ENCODE results near the gene PCDHA8.
"Not testable (repeated sequence)": the region's sequence is repeated elsewhere in the genome, so short reads cannot be mapped to it uniquely, and the experiment has no call there.

Gene PCDHA8

GRCh38 chr5:140822281-140822629, 18.7 kb upstream of the PCDHA8 start:
- Mint-ChIP-seq H3K27me3 (peaks cover 7% of the 10 kb centered on the region), H3K27ac (no peak overlapping the region), H3K4me1 (no peaks in the 10 kb centered on the region), H3K9me3 (peaks cover 0 to 10% of the 10 kb centered on the region in 2 donors), H3K4me3 (no peak overlapping the region)
- no peak for ATAC-seq
- DNase-seq: no peak

DNA sequence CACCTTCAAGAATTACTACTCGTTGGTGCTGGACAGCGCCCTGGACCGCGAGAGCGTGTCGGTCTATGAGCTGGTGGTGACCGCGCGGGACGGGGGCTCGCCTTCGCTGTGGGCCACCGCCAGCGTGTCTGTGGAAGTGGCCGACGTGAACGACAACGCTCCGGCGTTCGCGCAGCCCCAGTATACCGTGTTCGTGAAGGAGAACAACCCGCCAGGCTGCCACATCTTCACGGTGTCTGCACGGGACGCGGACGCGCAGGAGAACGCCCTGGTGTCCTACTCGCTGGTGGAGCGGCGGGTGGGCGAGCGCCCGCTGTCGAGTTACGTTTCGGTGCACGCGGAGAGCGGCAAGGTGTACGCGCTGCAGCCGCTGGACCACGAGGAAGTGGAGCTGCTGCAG, 18.0 kb upstream of the PCDHA8 start:
- H3K4me3 Mint-ChIP-seq, DNase-seq, H3K27ac Mint-ChIP-seq, H3K9me3 Mint-ChIP-seq, H3K4me1 Mint-ChIP-seq, ATAC-seq: not testable (repeated sequence)
- peaks cover 12% of the 10 kb centered on the region for H3K27me3 Mint-ChIP-seq

DNA sequence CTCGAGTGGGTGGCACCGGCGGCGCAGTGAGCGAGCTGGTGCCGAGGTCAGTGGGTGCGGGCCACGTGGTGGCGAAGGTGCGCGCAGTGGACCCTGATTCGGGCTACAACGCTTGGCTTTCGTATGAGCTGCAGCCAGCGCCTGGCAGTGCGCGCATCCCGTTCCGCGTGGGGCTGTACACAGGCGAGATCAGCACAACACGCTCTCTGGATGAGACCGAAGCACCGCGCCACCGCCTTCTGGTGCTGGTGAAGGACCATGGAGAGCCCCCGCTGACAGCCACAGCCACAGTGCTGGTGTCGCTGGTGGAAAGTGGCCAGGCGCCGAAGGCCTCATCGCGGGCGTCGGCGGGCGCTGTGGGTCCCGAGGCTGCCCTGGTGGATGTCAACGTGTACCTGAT, 17.5 kb upstream of the PCDHA8 start:
- Mint-ChIP-seq H3K4me3 (no peak overlapping the region), H3K9me3 (peaks cover 8 to 10% of the 10 kb centered on the region in 2 donors), H3K27me3 (peaks cover 18% of the 10 kb centered on the region), H3K4me1 (no peaks in the 10 kb centered on the region), H3K27ac (no peak overlapping the region)
- ATAC-seq (no peak), DNase-seq (no peak)

GRCh38 chr5:140827704-140828361, 13.2 kb upstream of the PCDHA8 start, which contains the start of gene PCDHA6:
TSS of gene PCDHA6 (plus strand) at chr5:140827960. CDS start at chr5:140828092, 132 bp downstream.
- no peaks in the 10 kb centered on the region for H3K4me1 Mint-ChIP-seq

DNA sequence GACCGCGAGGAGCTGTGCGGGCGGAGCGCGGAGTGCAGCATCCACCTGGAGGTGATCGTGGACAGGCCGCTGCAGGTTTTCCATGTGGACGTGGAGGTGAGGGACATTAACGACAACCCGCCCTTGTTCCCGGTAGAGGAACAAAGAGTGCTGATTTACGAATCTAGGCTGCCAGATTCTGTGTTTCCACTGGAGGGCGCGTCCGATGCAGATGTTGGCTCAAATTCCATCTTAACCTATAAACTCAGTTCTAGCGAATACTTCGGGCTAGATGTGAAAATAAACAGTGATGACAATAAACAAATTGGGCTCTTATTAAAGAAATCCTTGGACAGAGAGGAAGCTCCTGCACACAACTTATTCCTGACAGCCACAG, 12.6 kb upstream of the PCDHA8 start:
- DNase-seq (no peak), ATAC-seq (no peak)
- peaks cover 33% of the 10 kb centered on the region for H3K27me3 Mint-ChIP-seq
- peaks cover 13 to 29% of the 10 kb centered on the region in 2 donors for H3K9me3 Mint-ChIP-seq
- no peak overlapping the region for H3K4me3 Mint-ChIP-seq
- H3K4me1 Mint-ChIP-seq: no peaks in the 10 kb centered on the region
- H3K27ac Mint-ChIP-seq: peak overlapping the region in 1 of 2 donors; percentile 54

More at GRCh38 chr5:140827704-140828361, 13.2 kb upstream of the PCDHA8 start, which contains the start of gene PCDHA6:
- peak within 1 kb of the TSS in 1 of 2 donors; percentile 54 for H3K27ac Mint-ChIP-seq
- DNase-seq: no peak
- no peak for ATAC-seq
- H3K27me3 Mint-ChIP-seq: peaks cover 29% of the 10 kb centered on the region
- peaks cover 10 to 25% of the 10 kb centered on the region in 2 donors for H3K9me3 Mint-ChIP-seq
- H3K4me3 Mint-ChIP-seq: no peak within 1 kb of the TSS

DNA sequence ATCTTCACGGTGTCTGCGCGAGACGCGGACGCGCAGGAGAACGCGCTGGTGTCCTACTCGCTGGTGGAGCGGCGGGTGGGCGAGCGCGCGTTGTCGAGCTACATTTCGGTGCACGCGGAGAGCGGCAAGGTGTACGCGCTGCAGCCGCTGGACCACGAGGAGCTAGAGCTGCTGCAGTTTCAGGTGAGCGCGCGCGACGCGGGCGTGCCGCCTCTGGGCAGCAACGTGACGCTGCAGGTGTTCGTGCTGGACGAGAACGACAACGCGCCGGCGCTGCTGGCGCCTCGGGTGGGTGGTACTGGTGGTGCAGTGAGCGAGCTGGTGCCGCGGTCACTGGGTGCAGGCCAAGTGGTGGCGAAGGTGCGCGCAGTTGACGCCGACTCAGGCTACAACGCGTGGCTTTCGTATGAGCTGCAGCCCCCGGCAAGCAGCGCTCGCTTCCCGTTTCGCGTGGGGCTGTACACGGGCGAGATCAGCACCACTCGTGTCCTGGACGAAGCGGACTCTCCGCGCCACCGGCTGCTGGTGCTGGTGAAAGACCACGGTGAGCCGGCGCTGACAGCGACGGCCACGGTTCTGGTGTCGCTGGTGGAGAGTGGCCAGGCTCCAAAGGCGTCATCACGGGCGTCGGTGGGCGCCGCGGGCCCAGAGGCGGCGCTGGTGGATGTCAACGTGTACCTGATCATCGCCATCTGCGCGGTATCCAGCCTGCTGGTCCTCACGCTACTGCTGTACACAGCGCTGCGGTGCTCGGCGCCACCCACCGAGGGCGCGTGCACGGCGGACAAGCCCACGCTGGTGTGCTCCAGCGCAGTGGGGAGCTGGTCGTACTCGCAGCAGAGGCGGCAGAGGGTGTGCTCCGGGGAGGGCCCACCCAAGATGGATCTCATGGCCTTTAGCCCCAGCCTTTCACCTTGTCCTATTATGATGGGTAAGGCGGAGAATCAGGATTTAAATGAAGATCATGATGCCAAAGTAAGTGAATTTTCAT, 11.2 kb upstream of the PCDHA8 start:
- Mint-ChIP-seq H3K27me3 (peaks cover 43% of the 10 kb centered on the region), H3K9me3 (peaks cover 13 to 36% of the 10 kb centered on the region in 2 donors)
- not testable (repeated sequence) for DNase-seq, H3K4me3 Mint-ChIP-seq, H3K4me1 Mint-ChIP-seq, H3K27ac Mint-ChIP-seq, ATAC-seq

GRCh38 chr5:140833993-140834392, 7.0 kb upstream of the PCDHA8 start, which contains the start of gene PCDHA7:
TSS of gene PCDHA7 (plus strand) at chr5:140834269. CDS start at chr5:140834384, 115 bp downstream.
- H3K27ac Mint-ChIP-seq: no peak within 1 kb of the TSS
- no peak for ATAC-seq
- peaks cover 9 to 34% of the 10 kb centered on the region in 2 donors for H3K9me3 Mint-ChIP-seq
- H3K4me1 Mint-ChIP-seq: no peaks in the 10 kb centered on the region
- no peak within 1 kb of the TSS for H3K4me3 Mint-ChIP-seq
- DNase-seq: no peak
- peaks cover 28% of the 10 kb centered on the region for H3K27me3 Mint-ChIP-seq

DNA sequence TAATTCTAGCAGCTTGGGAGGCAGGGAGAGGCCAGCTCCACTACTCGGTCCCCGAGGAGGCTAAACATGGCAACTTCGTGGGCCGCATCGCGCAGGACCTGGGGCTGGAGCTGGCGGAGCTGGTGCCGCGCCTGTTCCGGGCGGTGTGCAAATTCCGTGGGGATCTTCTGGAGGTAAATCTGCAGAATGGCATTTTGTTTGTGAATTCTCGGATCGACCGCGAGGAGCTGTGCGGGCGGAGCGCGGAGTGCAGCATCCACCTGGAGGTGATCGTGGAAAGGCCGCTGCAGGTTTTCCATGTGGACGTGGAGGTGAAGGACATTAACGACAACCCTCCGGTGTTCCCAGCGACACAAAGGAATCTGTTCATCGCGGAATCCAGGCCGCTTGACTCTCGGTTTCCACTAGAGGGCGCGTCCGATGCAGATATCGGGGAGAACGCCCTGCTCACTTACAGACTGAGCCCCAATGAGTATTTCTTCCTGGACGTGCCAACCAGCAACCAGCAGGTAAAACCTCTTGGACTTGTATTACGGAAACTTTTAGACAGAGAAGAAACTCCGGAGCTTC, 6.5 kb upstream of the PCDHA8 start:
- not testable (repeated sequence) for ATAC-seq, DNase-seq, H3K27ac Mint-ChIP-seq, H3K4me1 Mint-ChIP-seq, H3K4me3 Mint-ChIP-seq
- Mint-ChIP-seq H3K27me3 (peaks cover 27% of the 10 kb centered on the region), H3K9me3 (peaks cover 9 to 28% of the 10 kb centered on the region in 2 donors)

DNA sequence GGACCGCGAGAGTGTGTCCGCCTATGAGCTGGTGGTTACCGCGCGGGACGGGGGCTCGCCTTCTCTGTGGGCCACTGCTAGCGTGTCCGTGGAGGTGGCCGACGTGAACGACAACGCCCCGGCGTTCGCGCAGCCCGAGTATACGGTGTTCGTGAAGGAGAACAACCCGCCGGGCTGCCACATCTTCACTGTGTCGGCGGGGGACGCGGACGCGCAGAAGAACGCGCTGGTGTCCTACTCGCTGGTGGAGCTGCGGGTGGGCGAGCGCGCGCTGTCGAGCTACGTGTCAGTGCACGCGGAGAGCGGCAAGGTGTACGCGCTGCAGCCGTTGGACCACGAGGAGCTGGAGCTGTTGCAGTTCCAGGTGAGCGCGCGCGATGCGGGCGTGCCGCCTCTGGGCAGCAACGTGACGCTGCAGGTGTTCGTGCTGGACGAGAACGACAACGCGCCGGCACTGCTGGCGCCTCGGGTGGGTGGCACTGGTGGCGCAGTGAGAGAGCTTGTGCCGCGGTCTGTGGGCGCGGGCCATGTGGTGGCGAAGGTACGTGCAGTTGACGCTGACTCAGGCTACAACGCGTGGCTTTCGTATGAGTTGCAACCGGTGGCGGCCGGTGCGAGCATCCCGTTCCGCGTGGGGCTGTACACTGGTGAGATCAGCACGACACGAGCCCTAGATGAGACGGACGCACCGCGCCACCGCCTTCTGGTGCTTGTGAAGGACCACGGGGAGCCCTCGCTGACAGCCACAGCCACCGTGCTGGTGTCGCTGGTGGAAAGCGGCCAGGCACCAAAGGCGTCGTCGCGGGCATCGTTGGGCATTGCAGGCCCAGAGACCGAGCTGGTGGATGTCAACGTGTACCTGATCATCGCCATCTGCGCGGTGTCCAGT, 5.1 kb upstream of the PCDHA8 start:
- no peak overlapping the region for H3K4me3 Mint-ChIP-seq
- peaks cover 37% of the 10 kb centered on the region for H3K27me3 Mint-ChIP-seq
- H3K4me1 Mint-ChIP-seq: no peaks in the 10 kb centered on the region
- ATAC-seq: no peak
- no peak for DNase-seq
- H3K27ac Mint-ChIP-seq: no peak overlapping the region
- peaks cover 18 to 36% of the 10 kb centered on the region in 2 donors for H3K9me3 Mint-ChIP-seq

- Mint-ChIP-seq H3K27ac (no peak overlapping the region), H3K4me1 (no peaks in the 10 kb centered on the region), H3K9me3 (peaks cover 19 to 21% of the 10 kb centered on the region in 2 donors), H3K4me3 (no peak overlapping the region), H3K27me3 (peaks cover 19% of the 10 kb centered on the region)
- ATAC-seq (no peak), DNase-seq (no peak)
Observed at GRCh38 chr5:140842798-140843733, 2.1 kb downstream of the PCDHA8 start.

DNA sequence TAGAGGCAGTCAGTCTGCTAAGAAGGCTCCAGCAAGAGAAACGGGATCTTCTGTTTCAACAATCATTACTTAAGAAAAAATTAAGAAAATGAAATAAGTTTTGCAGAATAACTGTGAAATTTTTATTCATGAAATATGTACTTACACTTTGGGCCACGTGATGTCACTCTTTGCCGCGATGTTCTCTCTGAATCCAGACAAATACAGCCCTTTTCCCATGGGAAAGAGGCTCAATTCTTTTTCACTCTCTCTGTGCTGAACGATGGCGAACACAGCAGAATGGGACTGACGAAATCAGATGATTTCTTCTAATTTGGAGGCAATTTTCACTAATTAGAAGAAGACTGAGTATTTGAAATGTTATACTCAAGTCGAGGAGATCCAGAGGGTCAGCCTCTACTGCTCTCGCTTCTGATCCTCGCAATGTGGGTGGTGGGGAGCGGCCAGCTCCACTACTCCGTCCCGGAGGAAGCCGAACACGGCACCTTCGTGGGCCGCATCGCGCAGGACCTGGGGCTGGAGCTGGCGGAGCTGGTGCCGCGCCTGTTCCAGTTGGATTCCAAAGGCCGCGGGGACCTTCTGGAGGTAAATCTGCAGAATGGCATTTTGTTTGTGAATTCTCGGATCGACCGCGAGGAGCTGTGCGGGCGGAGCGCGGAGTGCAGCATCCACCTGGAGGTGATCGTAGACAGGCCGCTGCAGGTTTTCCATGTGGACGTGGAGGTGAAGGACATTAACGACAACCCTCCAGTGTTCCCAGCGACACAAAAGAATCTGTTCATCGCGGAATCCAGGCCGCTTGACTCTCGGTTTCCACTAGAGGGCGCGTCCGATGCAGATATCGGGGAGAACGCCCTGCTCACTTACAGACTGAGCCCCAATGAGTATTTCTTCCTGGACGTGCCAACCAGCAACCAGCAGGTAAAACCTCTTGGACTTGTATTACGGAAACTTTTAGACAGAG, 7.4 kb downstream of the PCDHA8 start, which contains the start of gene PCDHA9:
Gene PCDHA9, plus strand, starts transcription at position 244 of the 964 bp plus-strand sequence. Its CDS starts 114 bp downstream, at position 358.
- H3K27me3 Mint-ChIP-seq: peaks cover 15% of the 10 kb centered on the region
- H3K4me1 Mint-ChIP-seq, H3K4me3 Mint-ChIP-seq, H3K27ac Mint-ChIP-seq, ATAC-seq, H3K9me3 Mint-ChIP-seq, DNase-seq: not testable (repeated sequence)

- H3K27ac Mint-ChIP-seq, ATAC-seq, H3K4me1 Mint-ChIP-seq, H3K9me3 Mint-ChIP-seq, H3K4me3 Mint-ChIP-seq, DNase-seq: not testable (repeated sequence)
- peaks cover 16% of the 10 kb centered on the region for H3K27me3 Mint-ChIP-seq
Observed at GRCh38 chr5:140849831-140850634, 9.0 kb downstream of the PCDHA8 start.

All from stimulated activated naive CD8-positive, alpha-beta T cell treated with anti-CD3 and anti-CD28 coated beads, Interleukin-15, amount 100 ng/mL, for 72 hours (primary cell).